GM03348 (cell line): ENCODE data around the gene ALDH1A1.
"Not testable (repeated sequence)": the region's sequence is repeated elsewhere in the genome, so short reads cannot be mapped to it uniquely, and the experiment has no call there.

ENCODE experiments used
- DNase-seq: peaks from one replicate; pipeline ENCODE4 v3.0.0; 2012; ENCODE audit warnings: low spot score

Gene ALDH1A1

GRCh38 chr9:72943844-72944462 is 8.9 kb downstream of the ALDH1A1 start:
- no peak for DNase-seq

GRCh38 chr9:72942451-72942850 is 10.4 kb downstream of the ALDH1A1 start:
- DNase-seq = no peak

GRCh38 chr9:72939581-72939980 is 13.3 kb downstream of the ALDH1A1 start:
- not testable (repeated sequence) for DNase-seq

GRCh38 chr9:72937545-72937944 is 15.3 kb downstream of the ALDH1A1 start:
- DNase-seq = no peak

DNA sequence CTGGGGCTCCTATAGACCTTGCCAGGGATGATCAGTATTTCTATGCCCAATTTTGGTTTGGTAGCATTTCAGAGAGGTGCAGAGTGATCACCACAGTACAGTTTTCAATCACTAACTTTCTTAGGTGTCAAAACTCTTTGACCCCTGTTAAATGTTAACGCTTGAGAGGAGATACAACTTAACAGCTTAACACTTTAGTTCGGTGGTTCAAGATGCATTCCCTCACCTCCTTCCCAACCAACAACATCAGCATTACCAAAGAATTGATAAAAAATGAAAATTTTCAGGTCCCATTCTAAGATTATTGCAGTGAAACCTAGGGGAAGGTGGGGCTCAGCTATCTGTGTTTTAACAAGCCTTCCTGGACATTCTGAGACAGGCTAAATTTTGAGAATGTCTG is 16.2 kb downstream of the ALDH1A1 start:
- no peak for DNase-seq

- no peak for DNase-seq
These were observed 16.6 kb downstream of the ALDH1A1 start for GRCh38 chr9:72936266-72936665.

DNA sequence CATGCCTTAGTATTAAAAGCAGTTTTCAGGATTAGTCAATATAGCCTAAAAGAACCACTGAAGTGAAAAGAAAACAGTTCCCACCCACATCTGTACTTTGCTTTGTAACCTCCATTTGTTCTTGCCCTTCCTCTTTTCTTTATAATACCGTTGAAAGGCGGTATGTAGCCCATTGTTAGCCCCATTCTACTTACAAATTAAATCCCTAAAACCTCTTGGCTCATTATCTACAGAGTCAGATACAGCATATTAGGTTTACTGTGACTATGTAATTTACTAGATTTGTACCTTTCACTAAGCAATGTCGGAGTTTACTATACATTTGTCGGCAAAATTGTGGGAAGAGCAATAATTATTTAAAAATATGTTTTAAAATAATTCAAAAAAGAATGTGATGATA is 17.3 kb downstream of the ALDH1A1 start:
- no peak for DNase-seq

- no peak for DNase-seq
These were observed 18.9 kb downstream of the ALDH1A1 start for GRCh38 chr9:72933730-72934665.

DNA sequence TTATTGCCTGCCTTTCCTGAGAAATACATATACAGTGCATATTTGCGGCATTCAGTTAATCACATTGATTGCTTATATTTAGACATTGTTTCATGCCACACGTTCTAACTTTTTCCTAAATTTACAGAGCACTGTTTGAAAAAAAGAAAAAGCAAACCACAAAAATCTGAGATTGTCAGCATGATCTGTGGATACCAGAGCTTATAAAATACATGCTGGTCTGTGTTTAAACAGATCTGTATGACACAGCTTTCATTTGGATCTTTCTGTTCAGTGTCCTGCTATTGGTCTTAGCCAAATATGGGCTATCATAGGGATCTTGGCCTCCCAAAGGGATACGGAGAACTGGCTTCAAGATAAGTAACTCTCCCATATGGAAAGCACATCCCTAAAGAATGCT is 20.2 kb downstream of the ALDH1A1 start:
- DNase-seq = peak; percentile 27

- DNase-seq = no peak
These were observed 21.0 kb downstream of the ALDH1A1 start for GRCh38 chr9:72931897-72932296.

GRCh38 chr9:72931437-72931836 is 21.4 kb downstream of the ALDH1A1 start:
- no peak for DNase-seq

GRCh38 chr9:72930828-72931227 is 22.0 kb downstream of the ALDH1A1 start:
- DNase-seq = no peak

DNA sequence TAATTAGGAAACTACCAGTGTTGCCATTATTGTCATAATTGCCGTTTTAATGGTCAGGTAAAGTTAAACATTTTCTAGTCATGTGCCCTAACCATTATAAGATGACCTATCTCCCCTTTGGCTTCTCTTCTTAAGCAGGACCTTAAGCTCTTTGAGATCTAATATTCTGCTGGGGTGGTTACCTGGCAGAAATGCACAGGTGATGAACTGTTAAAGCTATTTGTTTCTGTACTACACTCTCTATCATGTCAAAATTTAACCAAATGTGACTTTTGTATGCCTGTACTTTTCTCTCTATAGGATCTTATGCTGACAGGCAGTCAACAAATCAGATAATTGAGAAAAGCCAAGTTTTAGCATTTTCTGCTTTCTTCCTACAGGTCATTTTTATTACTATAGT is 23.3 kb downstream of the ALDH1A1 start:
- DNase-seq = no peak

DNA sequence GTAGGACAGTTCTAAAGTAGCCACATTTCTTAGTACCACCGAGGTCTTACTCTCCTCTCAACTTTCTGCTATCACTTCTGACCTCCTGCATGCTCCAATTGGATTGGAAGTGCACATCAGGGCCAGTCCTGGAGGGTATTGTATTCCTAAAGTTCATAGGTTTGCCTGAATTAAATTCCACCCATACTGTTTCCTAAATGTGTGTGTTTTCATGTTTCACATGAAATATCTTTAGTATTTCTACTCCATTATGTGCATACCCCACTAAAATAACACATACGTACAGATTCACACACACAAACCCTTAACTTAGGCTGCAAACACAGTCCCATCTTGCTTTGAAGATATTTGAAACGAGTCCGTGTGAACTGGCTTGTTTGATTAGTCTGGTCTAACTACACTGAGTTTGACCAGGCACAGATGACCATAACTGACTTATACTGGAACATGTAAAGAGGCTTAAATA is 24.8 kb downstream of the ALDH1A1 start:
- no peak for DNase-seq

DNA sequence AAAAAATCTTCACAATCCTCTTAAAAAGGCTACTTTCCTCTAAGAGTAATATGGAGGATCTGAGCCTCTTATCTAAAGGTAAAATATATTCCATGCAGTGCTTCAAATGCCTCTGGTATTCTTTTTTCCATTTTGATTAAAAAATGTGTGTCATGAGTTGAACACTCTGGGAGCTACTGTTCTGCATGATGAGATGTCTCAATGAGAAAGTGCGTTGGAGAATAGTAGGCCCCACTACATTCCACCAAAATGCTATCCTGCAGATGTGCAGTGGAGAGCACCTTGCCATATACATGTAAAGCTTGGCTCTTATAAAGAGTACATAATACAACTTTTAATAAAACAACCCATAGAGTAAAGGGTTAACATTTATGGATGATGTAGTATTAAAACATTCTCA is 26.3 kb downstream of the ALDH1A1 start:
- no peak for DNase-seq

- no peak for DNase-seq
These were observed 27.0 kb downstream of the ALDH1A1 start for GRCh38 chr9:72925891-72926290.

GRCh38 chr9:72925126-72925789 is 27.6 kb downstream of the ALDH1A1 start:
- no peak for DNase-seq

DNA sequence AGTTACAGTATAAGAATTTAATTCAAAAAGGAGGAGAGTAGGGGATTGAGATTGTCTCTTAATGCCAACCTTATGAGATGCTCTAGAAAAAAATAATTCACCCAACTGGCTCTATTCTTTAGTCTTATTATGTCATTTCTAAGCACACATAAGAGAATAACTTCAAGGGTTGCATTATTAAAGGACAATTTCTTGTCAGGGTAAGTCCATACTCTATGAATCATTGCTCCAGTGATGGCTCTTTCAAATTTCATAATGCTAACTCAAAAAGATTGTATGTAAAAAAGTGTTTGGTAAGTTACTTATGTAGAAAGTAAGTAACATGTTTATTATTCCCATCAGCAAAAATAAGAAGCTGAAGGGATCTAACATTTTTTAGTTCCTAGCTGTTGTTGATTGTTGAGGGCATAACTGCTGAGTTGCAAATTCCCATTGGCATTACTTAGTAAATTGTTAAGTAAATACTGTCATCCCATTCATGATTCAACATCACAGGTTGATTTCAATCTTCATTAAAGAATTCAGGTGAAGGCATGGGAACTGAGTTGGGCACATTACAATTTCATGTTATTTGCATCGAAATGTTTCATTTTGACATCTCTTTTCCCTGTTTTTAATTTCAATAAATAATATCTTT is 28.6 kb downstream of the ALDH1A1 start:
- no peak for DNase-seq

- no peak for DNase-seq
These were observed 29.8 kb downstream of the ALDH1A1 start for GRCh38 chr9:72923077-72923476.

- DNase-seq = no peak
These were observed 30.8 kb downstream of the ALDH1A1 start for GRCh38 chr9:72921888-72922654.

DNA sequence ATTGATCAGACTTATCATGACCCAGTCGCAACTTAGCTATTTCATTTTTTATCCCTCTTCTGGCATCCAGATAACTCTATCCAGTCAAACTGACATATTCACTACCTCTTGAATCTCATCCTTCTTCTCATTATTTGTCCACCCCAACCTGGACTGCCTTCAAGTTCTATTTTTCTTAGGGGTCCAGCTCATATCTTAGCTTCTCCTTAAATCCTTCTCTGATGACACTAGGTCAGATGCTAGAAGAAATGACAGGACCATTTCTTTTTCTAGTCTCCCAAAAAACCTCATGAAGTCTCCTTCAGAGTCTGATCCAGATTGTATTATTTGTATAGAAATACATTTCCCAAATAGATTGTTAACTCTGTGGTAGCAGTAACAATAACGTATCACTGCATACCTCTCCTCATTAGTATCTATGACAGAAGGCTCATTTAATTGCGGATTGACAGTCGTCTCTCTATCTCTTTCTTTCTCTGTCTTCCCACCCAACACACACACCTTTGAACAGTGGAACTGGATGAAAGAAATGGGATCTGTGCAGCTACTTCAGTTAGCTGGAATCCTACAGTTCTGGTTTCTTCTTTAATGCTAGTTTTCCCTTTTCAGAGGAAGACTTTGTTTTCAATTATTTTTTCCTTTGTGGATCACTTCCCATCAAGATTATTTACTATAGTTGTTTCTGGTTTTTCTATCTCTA is 33.5 kb downstream of the ALDH1A1 start:
- DNase-seq = no peak
